Right lobe of liver (tissue), 6 donors: ENCODE data around the gene CDH13. TPM values are rescaled to one million over a fixed set of nuclear protein-coding genes. Genes with fewer than 3 reads are reported as not detected.

Experiments used
- ATAC-seq, 4 donors: fragments of 200-7000 bp; cut with Tn5 transposase; one replicate each; pipeline ENCODE4 v1.9.1; 2020; ENCODE audit warnings: mild to moderate bottlenecking in 4 of 4, moderate library complexity in 4 of 4
- DNase-seq, 3 donors: peaks; one replicate each; pipeline ENCODE4 v3.0.0-alpha.2; 2020
- H3K27ac ChIP-seq, 3 donors: fragments of 200-600 bp; one replicate each; pipeline ENCODE4 v1.8.0; 2022
- H3K27me3 ChIP-seq, 2 donors: fragments of 200-600 bp; one replicate each; pipeline ENCODE4 v1.8.0; 2022
- H3K36me3 ChIP-seq, 4 donors: fragments of 200-600 bp; sonication (generic) in 1 of 4; one replicate each; pipeline versions ENCODE4 v1.5.1 to v1.8.0; 2017 to 2022; ENCODE audit warnings: control low read depth in 1 of 4
- H3K4me1 ChIP-seq, 4 donors: fragments of 200-600 bp; sonication (generic) in 1 of 4; one replicate each; pipeline versions ENCODE4 v1.5.1 to v1.8.0; 2017 to 2022; ENCODE audit warnings: control low read depth in 1 of 4
- H3K4me3 ChIP-seq, 3 donors: fragments of 200-600 bp; one replicate each; pipeline ENCODE4 v1.8.0; 2022
- H3K9me3 ChIP-seq, 4 donors: fragments of 200-600 bp; sonication (generic) in 1 of 4; one replicate each; pipeline versions ENCODE4 v1.5.1 to v1.8.0; 2017 to 2022; ENCODE audit warnings: control low read depth in 1 of 4
- CTCF ChIP-seq, 4 donors: fragments of 200-600 bp in 3 of 4; fragments of 450-650 bp in 1 of 4; IDR thresholded peaks; one replicate each; pipeline versions ENCODE4 v1.5.1 to v1.8.0; 2016 to 2022; ENCODE audit warnings: antibody characterized with exemption in 4 of 4, mild to moderate bottlenecking in 2 of 4
- POLR2A ChIP-seq: fragments of 450-650 bp; IDR thresholded peaks from one replicate; pipeline ENCODE4 v1.6.1; 2017; ENCODE audit warnings: antibody characterized with exemption, mild to moderate bottlenecking
- WGBS: methylation state at CpG from one replicate; pipeline ENCODE4 v1.1.6; 2018; ENCODE audit warnings: low coverage, low lambda C conversion rate; ENCODE audit not compliant: insufficient coverage; ENCODE audit errors: missing lambda C conversion rate; 5-methylcytosine and 5-hydroxymethylcytosine counted together
- intact Hi-C, 2 donors: fragments of 100-400 bp; cut with DNase I; formaldehyde crosslinking; loops; one replicate each; pipeline versions ENCODE4 v1.11.2 to v1.14.1; 2022
- total RNA-seq, 6 experiments: library from RNA; depleted of rRNA in 2 of 6; stranded (reverse); fragments of >200 nt in 2 of 6; fragmentation: NEBNext Ultra II Directional in 3 of 6; extraction: Animal tissue kit (Norgen Biotek cat#: 25700) in 3 of 6; gene quantifications; one replicate each; pipeline versions ENCODE4 v1.1.0 to v1.2.4, GENCODE V29; 2016 to 2023
- donor health status: DM: no; HTN: yes; CAD: no.
- donor health status: DM: no; HTN: no; CAD: no.
- donor health status: DM: no; HTN: no; CAD: no.
- donor health status: DM: no; HTN: yes; CAD: no.
- donor health status: DM: no; HTN: yes; CAD: no.

The CDH13 gene
- total RNA-seq, 6 experiments from 2014 or later = 0.13 to 4.6 (median 0.49) TPM

GRCh38 chr16:82995286-82995923 lies 368.6 kb downstream of the CDH13 start:
- WGBS = 45% methylated on average over 9 of the region's 9 CpGs
- ATAC-seq (peak in 1 of 4 donors; percentile 40), DNase-seq (no peak)
- no peaks in the 10 kb centered on the region for H3K4me1 ChIP-seq
- no peak overlapping the region for H3K27ac ChIP-seq
- H3K27me3 ChIP-seq = no peaks in the 10 kb centered on the region
- no peak overlapping the region for H3K4me3 ChIP-seq
- intact Hi-C loops = no loop called here
- H3K36me3 ChIP-seq = no peaks in the 10 kb centered on the region
- H3K9me3 ChIP-seq = no peaks in the 10 kb centered on the region
- no peak for TF ChIP-seq POLR2A
- no peak for TF ChIP-seq CTCF (IDR thresholded peaks at IDR 0.05)

- TF ChIP-seq POLR2A (no peak), CTCF (IDR thresholded peaks at IDR 0.05) (no peak)
- H3K4me3 ChIP-seq = no peak overlapping the region
- no peak overlapping the region for H3K27ac ChIP-seq
- no peaks in the 10 kb centered on the region for H3K9me3 ChIP-seq
- ATAC-seq (peak; percentile 62 to 91 (median 82)), DNase-seq (no peak)
- no peaks in the 10 kb centered on the region for H3K36me3 ChIP-seq
- intact Hi-C loops = no loop called here
- no peaks in the 10 kb centered on the region for H3K27me3 ChIP-seq
- WGBS = 25% methylated on average over 5 of the region's 5 CpGs
- no peaks in the 10 kb centered on the region for H3K4me1 ChIP-seq
These were observed 369.2 kb downstream of the CDH13 start for GRCh38 chr16:82995924-82996441.

GRCh38 chr16:82996814-82997213 lies 370.0 kb downstream of the CDH13 start:
- ATAC-seq (no peak), DNase-seq (no peak)
- Histone ChIP-seq H3K36me3 (no peaks in the 10 kb centered on the region), H3K4me3 (no peak overlapping the region), H3K9me3 (no peaks in the 10 kb centered on the region), H3K27me3 (no peaks in the 10 kb centered on the region), H3K4me1 (no peaks in the 10 kb centered on the region), H3K27ac (no peak overlapping the region)
- intact Hi-C loops = no loop called here
- 79% methylated on average over 4 of the region's 4 CpGs for WGBS
- TF ChIP-seq CTCF (IDR thresholded peaks at IDR 0.05) = no peak
- TF ChIP-seq POLR2A = no peak

GRCh38 chr16:82999711-83000110 lies 372.9 kb downstream of the CDH13 start:
- Histone ChIP-seq H3K4me3 (no peak overlapping the region), H3K4me1 (no peaks in the 10 kb centered on the region), H3K27me3 (no peaks in the 10 kb centered on the region), H3K27ac (no peak overlapping the region), H3K36me3 (no peaks in the 10 kb centered on the region), H3K9me3 (no peaks in the 10 kb centered on the region)
- ATAC-seq = no peak
- TF ChIP-seq POLR2A = no peak
- TF ChIP-seq CTCF (IDR thresholded peaks at IDR 0.05) = no peak
- intact Hi-C loops = no loop called here
- no peak for DNase-seq
- 77% methylated on average over 6 of the region's 6 CpGs for WGBS
